ENCODE data around the gene SLC27A5.

GRCh38 chr19:58509731-58510083 is 2.1 kb downstream of the SLC27A5 start:
- TF ChIP-seq CTCF (conservative IDR thresholded peaks at IDR 0.05; ENCODE audit: low read depth, low read length) (no peak), POLR2A (IDR thresholded peaks at IDR 0.05; ENCODE audit: low read depth, low read length) (no peak), RCOR1 (IDR thresholded peaks at IDR 0.05; ENCODE audit: insufficient replicate concordance, low read length) (no peak), FOS (IDR thresholded peaks at IDR 0.05; ENCODE audit: low read depth, low read length) (no peak), BHLHE40 (IDR thresholded peaks at IDR 0.05; ENCODE audit: low read depth, low read length) (no peak), MAFK (IDR thresholded peaks at IDR 0.05; ENCODE audit: low read depth, low read length) (no peak), ELK1 (IDR thresholded peaks at IDR 0.05; ENCODE audit: borderline replicate concordance, low read depth, low read length) (no peak), RFX5 (IDR thresholded peaks at IDR 0.05; ENCODE audit: low read depth, low read length) (no peak), RAD21 (IDR thresholded peaks at IDR 0.05; ENCODE audit: low read length) (no peak), CEBPB (IDR thresholded peaks at IDR 0.05; ENCODE audit: low read depth, low read length) (no peak), NFE2L2 (IDR thresholded peaks at IDR 0.05; ENCODE audit: low read depth, low read length) (no peak), CHD1 (IDR thresholded peaks at IDR 0.05; ENCODE audit: low read depth, low read length) (no peak), SMC3 (IDR thresholded peaks at IDR 0.05; ENCODE audit: low read depth, low read length) (no peak)
